HAP-1 (cell line): ENCODE data around the gene TTC31.
"Not testable (repeated sequence)": the region's sequence is repeated elsewhere in the genome, so short reads cannot be mapped to it uniquely, and the experiment has no call there.

Experiments used
- DNase-seq, 2 experiments: peaks; one replicate each; pipeline ENCODE4 v3.0.0-alpha.2; 2016 to 2020; ENCODE audit warnings: low spot score in 2 of 2
- H3K27me3 ChIP-seq: fragments of 250-450 bp; sonication (Bioruptor Pico); 2 replicates; pipeline ENCODE4 v1.5.1; 2020; ENCODE audit warnings: low read depth, mild to moderate bottlenecking, moderate library complexity
- H3K36me3 ChIP-seq: fragments of 250-450 bp; sonication (Bioruptor Pico); replicated peaks from 2 replicates; pipeline ENCODE4 v1.5.1; 2020; ENCODE audit warnings: mild to moderate bottlenecking
- H3K4me1 ChIP-seq: fragments of 250-450 bp; sonication (Bioruptor Pico); 2 replicates; pipeline ENCODE4 v1.5.1; 2020; ENCODE audit warnings: mild to moderate bottlenecking
- H3K4me3 ChIP-seq: fragments of 250-450 bp; sonication (Bioruptor Pico); 2 replicates; pipeline ENCODE4 v1.5.1; 2020; ENCODE audit warnings: mild to moderate bottlenecking, moderate library complexity
- H3K9me3 ChIP-seq: fragments of 250-450 bp; sonication (Bioruptor Pico); 2 replicates; pipeline ENCODE4 v1.5.1; 2020; ENCODE audit warnings: mild to moderate bottlenecking, moderate library complexity
- in situ Hi-C: fragments of 300-500 bp; cut with MboI; formaldehyde crosslinking; loops from 3 replicates; pipeline ENCODE4 v1.14.3; 2020; ENCODE audit warnings: low sequenced_read_pairs, inconsistent platforms, mixed read lengths

The TTC31 gene

DNA sequence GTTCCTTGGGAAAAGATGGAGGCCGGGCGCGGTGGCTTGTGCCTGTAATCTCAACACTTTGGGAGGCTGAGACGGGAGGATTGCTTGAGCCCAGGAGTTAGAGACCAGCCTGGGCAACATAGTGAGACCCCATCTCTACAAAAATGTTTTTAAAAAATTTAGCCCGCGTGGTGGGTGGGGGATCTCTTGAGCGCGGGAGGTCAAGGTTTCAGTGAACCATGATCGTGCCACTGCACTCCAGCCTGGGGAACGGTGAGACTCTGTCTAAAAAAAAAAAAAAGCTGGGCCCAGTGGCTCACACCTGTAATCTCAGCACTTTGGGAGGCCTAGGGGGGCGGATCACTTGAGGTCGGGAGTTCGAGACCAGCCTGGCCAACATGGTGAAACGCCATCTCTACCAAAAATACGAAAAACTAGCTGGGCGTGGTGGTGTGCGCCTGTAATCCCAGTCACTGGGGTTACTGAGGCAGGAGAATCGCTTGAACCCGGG lies 839 bp downstream of the TTC31 start:
- H3K9me3 ChIP-seq, H3K27me3 ChIP-seq, H3K4me1 ChIP-seq, in situ Hi-C loops, DNase-seq: not testable (repeated sequence)
- H3K4me3 ChIP-seq, result peak overlapping the region; percentile 95
- peaks cover 23% of the 10 kb centered on the region for H3K36me3 ChIP-seq

DNA sequence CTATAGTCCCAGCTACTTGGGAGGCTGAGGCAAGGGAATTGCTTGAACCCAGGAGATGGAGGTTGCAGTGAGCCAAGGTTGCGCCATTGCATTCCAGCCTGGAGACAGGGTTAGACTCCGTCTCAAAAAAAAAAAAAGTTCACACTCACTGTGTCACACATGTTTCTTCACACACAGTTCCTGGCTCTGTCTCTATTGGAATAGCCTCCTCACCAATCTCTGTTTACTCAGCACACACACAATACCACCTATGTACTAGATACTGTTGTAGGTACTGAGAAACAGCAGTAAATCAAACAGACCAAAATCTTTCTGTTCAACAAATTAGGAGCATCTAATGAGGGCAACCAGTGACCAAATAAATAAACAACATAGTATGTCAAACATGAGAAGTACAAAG lies 3.3 kb downstream of the TTC31 start:
- peaks cover 5% of the 10 kb centered on the region for H3K4me1 ChIP-seq
- in situ Hi-C loops, result loop anchor here (5.0 kb wide), 1 partner anchor 91 kb away; no protein-coding TSS in a partner anchor
- no peaks in the 10 kb centered on the region for H3K9me3 ChIP-seq
- no peaks in the 10 kb centered on the region for H3K27me3 ChIP-seq
- H3K36me3 ChIP-seq, result peaks cover 15% of the 10 kb centered on the region
- DNase-seq, result no peak
- no peak overlapping the region for H3K4me3 ChIP-seq

DNA sequence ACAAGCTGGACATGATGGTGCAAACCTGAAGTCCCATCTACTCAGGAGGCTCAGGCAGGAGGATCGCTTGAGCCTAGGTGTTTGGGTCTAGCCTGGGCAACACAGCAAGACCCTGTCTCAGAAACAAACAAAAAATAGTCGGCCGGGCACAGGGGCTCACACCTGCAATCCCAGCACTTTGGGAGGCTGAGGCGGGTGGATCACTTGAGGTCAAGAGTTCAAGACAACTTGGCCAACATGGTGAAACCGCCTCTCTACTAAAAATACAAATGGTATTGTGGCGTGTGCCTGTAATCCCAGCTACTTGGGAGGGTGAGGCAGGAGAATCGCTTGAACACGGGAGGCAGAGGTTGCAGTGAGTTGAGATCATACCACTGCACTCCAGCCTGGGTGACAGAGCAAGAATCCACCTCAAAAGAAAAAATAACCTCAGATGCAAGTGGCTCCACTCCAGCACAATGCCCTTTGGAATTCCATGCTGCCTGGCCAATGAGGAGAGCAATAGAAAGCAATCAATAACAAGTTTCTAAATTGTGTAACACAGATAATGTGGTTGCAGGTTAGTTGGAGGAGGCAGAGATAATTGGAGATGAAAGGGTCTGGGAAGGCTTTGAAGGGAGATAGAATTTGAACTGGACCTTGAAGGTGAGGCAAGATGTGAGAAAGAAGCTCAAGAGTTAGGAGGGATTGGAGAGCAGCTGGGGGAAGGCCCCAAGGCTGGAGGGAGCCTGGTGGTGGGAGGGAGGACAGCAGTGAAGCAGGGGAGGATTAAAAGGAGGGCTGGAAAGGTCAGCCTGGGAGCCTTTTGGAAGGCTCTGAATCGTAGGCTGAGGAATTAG lies 6.0 kb downstream of the TTC31 start:
- peaks cover 30% of the 10 kb centered on the region for H3K36me3 ChIP-seq
- no peaks in the 10 kb centered on the region for H3K9me3 ChIP-seq
- DNase-seq, result no peak
- no peaks in the 10 kb centered on the region for H3K27me3 ChIP-seq
- in situ Hi-C loops, result loop anchor here (5.0 kb wide), 1 partner anchor 88 kb away; no protein-coding TSS in a partner anchor
- H3K4me3 ChIP-seq, result no peak overlapping the region
- no peaks in the 10 kb centered on the region for H3K4me1 ChIP-seq

DNA sequence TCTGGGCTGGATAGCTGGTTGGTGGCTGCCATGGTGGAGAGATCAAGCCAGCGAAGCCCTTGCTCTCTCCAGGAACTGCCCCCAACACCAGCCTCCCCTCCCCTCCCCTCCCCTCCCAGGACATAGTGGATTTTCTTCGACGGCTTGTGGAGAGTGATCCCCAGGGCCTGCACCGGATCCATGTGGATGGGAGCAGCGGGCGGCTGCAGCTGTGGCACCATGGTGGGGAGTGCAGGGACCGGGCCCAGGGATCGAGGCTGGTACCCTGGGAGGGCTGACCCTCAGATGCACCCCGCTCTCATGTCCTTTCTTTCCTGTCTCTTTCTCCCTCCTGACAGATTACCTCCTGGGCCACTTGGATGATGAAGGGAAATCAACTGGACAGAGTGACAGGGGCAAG lies 7.0 kb downstream of the TTC31 start:
- Histone ChIP-seq H3K4me1 (no peaks in the 10 kb centered on the region), H3K27me3 (no peaks in the 10 kb centered on the region), H3K36me3 (peaks cover 30% of the 10 kb centered on the region), H3K9me3 (no peaks in the 10 kb centered on the region), H3K4me3 (no peak overlapping the region)
- in situ Hi-C loops, result loop anchor here (5.0 kb wide), 1 partner anchor 87 kb away; no protein-coding TSS in a partner anchor
- DNase-seq, result no peak

DNA sequence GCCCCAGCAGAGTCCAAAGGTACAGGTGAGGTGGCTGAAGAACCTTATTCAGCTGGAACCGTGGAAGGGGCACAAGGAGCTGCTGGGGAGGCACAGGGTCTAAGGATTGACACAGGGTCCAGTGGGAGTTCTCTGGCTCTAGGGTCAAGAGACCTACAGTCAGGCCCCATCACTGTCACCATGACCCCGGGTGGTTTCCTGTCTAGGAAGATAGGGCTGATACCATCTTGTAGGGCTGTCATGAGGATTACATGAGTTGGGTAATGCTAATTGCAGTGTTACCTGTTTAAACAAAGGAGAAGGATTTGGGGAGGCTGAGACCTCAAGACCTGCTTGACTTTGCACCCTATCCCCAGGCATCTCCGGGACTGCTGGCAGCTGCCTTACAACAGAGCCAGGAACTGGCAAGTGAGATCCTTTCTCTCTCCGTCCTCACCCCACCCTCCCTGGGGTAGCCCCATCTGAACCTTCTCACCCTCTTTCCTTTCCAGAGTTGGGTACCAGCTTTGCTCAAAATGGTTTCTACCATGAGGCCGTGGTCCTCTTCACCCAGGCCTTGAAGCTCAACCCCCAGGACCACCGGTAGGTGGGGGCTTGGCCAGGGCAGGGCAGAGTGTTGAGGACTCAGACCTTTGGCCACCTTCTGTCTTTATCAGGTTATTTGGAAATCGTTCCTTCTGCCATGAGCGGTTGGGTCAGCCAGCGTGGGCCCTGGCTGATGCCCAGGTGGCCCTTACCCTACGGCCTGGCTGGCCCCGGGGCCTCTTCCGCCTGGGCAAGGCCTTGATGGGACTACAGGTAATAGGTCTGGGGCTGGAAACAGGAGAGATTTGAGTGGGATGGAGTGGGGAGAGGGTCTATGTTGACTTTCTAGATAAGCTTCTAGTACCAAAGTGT lies 9.0 kb downstream of the TTC31 start:
- Histone ChIP-seq H3K27me3 (no peaks in the 10 kb centered on the region), H3K4me1 (no peaks in the 10 kb centered on the region), H3K9me3 (no peaks in the 10 kb centered on the region), H3K36me3 (peaks cover 30% of the 10 kb centered on the region), H3K4me3 (no peak overlapping the region)
- in situ Hi-C loops, result no loop called here
- DNase-seq, result no peak

DNA sequence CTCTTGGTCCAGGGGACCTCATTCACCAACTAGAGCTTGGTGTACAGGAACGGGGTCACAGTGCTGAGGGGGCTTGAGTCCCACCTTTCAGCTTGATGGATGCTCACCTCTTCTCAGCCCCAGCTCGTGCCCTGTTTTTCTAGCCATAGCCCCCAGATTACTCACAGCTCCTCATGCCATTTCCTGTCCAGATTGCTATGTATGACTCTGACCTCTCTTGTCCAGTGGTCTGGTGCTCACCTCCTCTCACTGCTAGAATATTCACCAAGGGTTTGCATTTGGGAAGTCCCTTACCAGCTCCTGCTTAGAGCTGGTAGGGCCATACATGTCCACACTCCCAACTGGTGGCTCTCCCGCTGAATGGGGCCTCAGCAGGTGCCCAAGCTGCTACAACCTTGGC lies 10.7 kb downstream of the TTC31 start:
- Histone ChIP-seq H3K36me3 (peaks cover 23% of the 10 kb centered on the region), H3K9me3 (no peaks in the 10 kb centered on the region)

DNA sequence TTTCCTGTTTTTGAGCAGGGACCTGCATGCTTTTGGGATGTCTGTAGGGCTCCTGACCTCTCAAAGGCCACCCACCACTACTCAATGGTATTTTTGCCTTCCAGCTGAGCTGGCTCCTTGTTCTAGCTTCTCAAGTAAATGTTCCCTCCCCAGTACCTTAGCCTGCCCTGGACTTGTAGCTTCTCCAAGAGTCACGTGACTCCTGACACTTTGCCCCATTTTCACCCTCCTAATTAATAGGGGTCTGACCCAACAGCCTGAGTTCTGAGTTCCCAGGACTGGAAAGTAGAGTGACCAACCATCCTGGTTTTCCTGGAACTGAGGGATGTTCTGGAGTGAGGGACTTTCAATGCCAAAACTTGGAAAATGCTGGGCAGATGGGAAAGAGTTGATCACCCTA lies 12.6 kb downstream of the TTC31 start:
- no peak for DNase-seq
- Histone ChIP-seq H3K4me1 (no peaks in the 10 kb centered on the region), H3K4me3 (no peak overlapping the region), H3K27me3 (no peaks in the 10 kb centered on the region), H3K9me3 (no peaks in the 10 kb centered on the region), H3K36me3 (peaks cover 23% of the 10 kb centered on the region)
- in situ Hi-C loops, result no loop called here

More for the DNA sequence above, 10.7 kb downstream of the TTC31 start:
- in situ Hi-C loops, result no loop called here
- Histone ChIP-seq H3K4me1 (no peaks in the 10 kb centered on the region), H3K27me3 (no peaks in the 10 kb centered on the region), H3K4me3 (no peak overlapping the region)
- no peak for DNase-seq

DNA sequence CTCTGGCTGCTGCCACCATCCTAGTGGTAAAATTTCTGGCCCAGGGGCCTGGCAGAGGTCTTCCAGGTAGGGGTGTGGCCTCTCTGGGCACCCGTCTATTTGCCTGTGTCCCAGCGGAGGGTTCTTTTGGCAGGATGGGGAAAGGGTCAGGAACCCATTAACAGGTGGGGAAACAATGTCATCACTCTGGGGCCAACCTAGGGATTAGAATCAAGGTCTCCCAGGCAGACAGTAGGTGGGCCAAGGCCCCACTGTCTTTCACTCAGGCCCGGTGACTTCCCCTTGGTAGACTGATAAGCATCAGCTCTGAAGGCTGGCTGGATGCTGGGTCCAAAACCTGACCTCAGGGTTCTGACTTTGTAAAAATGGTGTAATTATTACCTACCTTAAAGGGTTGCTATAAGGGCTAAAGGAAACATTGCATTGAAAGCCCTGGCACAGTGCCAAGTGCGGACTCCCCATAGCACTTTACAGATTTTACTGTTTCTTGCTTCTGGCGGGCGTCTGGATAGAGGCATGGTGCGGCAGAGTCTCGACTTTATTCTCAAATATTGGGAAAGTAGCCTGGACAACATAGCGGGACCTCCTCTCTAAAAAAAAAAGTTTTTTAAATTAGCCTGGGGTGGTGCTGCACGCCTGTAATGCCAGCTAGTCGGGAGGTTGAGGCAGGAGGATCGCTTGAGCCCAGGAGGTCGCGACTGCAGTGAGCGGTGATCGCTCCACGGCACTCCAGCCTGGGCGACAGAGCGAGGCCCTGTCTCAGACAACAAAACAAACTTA lies 14.3 kb downstream of the TTC31 start:
- no peak for DNase-seq
- no peaks in the 10 kb centered on the region for H3K4me1 ChIP-seq
- no peaks in the 10 kb centered on the region for H3K27me3 ChIP-seq
- in situ Hi-C loops, result no loop called here
- H3K9me3 ChIP-seq, result no peaks in the 10 kb centered on the region
- H3K36me3 ChIP-seq, result peaks cover 8% of the 10 kb centered on the region
- no peak overlapping the region for H3K4me3 ChIP-seq

DNA sequence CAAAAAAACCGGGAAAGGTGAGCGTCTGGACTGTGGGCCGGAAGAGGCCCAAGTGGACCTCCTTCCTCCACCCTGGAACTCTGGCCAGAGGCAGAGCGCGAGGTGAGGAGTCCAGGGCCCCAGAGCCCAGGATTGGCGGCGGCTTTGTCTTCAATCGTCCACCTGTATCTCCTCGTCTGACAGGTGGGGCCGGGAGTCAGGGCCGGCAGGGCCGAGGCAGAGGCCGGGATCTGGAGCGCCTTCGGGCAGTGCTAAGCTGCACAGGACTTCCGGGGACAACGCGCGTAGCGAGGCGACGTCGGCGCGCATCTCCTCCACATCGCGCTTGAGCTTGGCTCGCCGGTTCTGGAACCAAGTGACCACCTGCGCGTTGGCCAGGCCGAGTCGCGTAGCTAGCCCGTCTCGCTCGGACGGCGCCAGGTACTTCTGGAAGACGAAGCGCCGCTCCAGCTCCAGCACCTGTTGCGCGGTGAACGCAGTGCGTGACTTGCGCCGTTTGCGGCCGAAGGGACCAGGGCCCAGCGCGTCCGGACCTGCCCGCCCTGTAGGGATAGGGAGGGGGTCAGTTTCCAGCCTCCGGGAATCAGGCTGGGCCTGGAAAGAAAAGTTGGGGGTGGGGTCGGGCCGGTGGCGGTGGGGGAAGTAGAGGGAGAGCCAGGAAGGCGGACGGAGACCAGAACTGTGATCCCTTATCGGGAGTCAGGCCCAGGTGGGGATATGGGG lies 15.1 kb downstream of the TTC31 start:
- no peaks in the 10 kb centered on the region for H3K27me3 ChIP-seq
- peaks cover 2% of the 10 kb centered on the region for H3K36me3 ChIP-seq
- H3K4me3 ChIP-seq, result no peak overlapping the region
- DNase-seq, result no peak
- H3K4me1 ChIP-seq, result no peaks in the 10 kb centered on the region
- in situ Hi-C loops, result no loop called here
- H3K9me3 ChIP-seq, result no peaks in the 10 kb centered on the region

DNA sequence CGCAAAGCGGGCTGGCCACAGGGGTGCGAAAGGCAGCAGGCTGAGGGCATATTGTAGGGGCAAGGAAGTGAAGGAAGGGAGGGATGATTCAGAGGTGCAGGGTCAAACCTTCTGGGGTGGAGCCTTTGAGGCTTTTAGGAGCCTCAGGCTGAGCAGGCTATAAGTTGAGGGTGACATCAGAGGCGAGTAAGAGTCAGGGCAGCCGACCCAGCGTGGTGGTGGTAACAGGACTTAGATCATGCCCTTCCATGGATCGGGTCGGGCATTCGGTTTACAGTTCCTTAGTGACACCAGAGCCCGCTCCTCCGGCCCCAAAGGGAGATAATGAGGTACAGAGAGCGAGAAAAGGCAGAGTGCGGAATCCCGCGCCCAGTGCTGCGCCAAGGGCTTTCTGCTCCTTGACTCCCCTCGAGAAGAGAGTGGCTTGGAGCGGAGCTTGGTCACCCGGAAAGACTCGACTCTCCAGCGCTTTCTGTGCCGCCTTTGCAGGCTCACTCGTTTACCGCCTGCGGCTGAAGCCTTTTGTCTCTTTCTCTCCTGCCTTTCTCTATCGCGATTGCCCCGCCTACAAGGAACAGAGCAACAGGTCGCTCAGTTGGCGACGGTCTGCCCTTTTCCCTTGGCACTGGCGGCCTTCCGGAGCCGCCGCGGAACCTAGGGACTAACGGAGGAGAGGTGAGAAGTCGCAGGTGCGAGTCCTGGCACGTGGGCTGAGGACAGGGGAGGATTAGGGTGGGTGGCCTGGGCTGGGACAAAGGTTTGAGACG lies 15.8 kb downstream of the TTC31 start:
- no peaks in the 10 kb centered on the region; the same call in 1 of the 2 replicates for H3K36me3 ChIP-seq
- no peak overlapping the region for H3K4me3 ChIP-seq
- DNase-seq, result no peak
- H3K27me3 ChIP-seq, result no peaks in the 10 kb centered on the region
- H3K9me3 ChIP-seq, result no peaks in the 10 kb centered on the region
- in situ Hi-C loops, result no loop called here
- no peaks in the 10 kb centered on the region for H3K4me1 ChIP-seq

DNA sequence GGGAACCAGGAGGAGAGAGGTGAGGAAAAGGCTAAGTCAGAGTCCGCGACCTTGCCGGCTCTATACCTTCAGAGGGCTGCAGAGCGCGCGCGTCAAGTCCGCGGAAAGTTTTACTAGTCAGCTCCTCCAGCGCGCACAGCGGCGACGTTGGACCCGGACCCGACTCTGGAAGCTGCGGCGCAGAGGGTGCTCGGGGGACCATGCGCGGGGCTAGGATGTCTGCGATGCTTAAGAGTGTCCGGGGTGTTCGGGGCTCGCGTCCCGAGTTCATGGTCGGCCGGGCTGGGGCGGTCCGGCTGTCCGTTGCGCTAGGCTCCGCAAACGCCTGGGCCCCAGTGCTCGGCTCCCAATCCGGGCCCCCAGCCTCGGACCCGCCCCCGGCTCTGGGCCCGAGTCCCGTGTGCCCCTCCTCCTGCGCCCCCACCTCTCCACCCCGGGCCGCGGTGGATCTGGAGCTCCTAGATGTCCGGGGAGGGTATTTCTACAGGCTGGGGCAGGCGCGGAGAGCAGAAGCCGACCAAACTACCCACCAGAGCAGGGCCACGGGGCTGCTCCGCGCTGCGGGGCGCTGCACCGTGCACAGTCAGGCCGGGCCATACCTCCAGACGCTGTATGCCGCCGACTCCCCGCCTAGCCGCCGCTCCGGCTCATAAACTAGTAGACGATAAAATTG lies 16.5 kb downstream of the TTC31 start, which contains the start of gene LBX2:
TSS of gene LBX2 (minus strand) at position 337 of the 673 bp plus-strand sequence. CDS start at position 271, 66 bp downstream.
- H3K4me1 ChIP-seq, result no peaks in the 10 kb centered on the region
- DNase-seq, result no peak
- H3K27me3 ChIP-seq, result no peaks in the 10 kb centered on the region
- no peak within 1 kb of the TSS for H3K4me3 ChIP-seq
- no peaks in the 10 kb centered on the region for H3K9me3 ChIP-seq
- H3K36me3 ChIP-seq, result no peaks in the 10 kb centered on the region; the same call in 1 of the 2 replicates
- in situ Hi-C loops, result no loop called here
